ENCODE measurements around the gene MEAK7. TPM values are rescaled to one million over a fixed set of nuclear protein-coding genes. Genes with fewer than 3 reads are reported as not detected.
A peak's percentile ranks its signal among the peaks of the same experiment; 100 is the strongest.

Gene MEAK7
- total and polyA plus RNA-seq, 7 donors: 2.2 to 7.1 (median 2.8) TPM

DNA sequence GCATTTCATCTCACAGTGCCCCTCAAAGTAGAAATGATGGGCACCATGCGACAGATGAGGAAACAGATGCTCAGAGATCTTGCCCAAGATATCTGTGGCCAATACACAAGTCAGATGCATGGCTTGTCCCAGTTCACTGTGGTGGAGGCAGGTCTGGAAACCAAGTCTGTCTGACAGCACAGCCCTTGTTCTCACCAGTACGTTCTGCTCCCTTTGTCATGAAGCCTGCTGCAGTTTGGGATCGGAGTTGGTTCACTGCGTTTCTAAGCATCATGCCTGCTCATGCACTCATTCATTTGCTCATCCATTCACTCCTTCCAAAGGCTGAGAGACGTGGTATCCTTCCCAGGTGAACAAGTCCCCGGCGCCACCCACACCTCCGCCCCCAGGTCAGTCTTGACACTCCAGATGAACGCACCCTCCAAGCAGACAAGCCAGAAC, 27.2 kb upstream of the MEAK7 start:
- no peak overlapping the region for H3K4me3 ChIP-seq
- intact Hi-C loops (cut with DNase I): no loop called here
- TF ChIP-seq CTCF (IDR thresholded peaks at IDR 0.05): no peak
- peaks cover 15% of the 10 kb centered on the region for H3K4me1 ChIP-seq
- DNase-seq (no peak), ATAC-seq (no peak)
- 69 to 80% (median 71%) methylated on average over 9 of the region's 9 CpGs for WGBS, 3 donors
- peak overlapping the region; percentile 65 for H3K27ac ChIP-seq
- H3K9me3 ChIP-seq: peaks cover 5% of the 10 kb centered on the region
- H3K27me3 ChIP-seq (ENCODE audit: insufficient read depth in 3 of 3, low read length in 2 of 3): peaks cover 0 to 15% (median 2%) of the 10 kb centered on the region in 3 donors
- H3K36me3 ChIP-seq (ENCODE audit: insufficient read depth in 1 of 2, low read depth in 1 of 2): no peaks in the 10 kb centered on the region

GRCh38 chr16:84530590-84530989, 26.1 kb upstream of the MEAK7 start:
- Histone ChIP-seq H3K4me1 (peaks cover 15% of the 10 kb centered on the region), H3K27ac (no peak overlapping the region), H3K9me3 (peaks cover 5% of the 10 kb centered on the region), H3K4me3 (no peak overlapping the region), H3K36me3 (ENCODE audit: insufficient read depth in 1 of 2, low read depth in 1 of 2) (no peaks in the 10 kb centered on the region), H3K27me3 (ENCODE audit: insufficient read depth in 3 of 3, low read length in 2 of 3) (peaks cover 0 to 18% (median 2%) of the 10 kb centered on the region in 3 donors)
- intact Hi-C loops (cut with DNase I): no loop called here
- 96 to 99% (median 97%) methylated on average over 5 of the region's 5 CpGs for WGBS, 3 donors
- no peak for ATAC-seq
- TF ChIP-seq CTCF (IDR thresholded peaks at IDR 0.05): no peak
- DNase-seq: no peak

GRCh38 chr16:84529607-84530006, 25.1 kb upstream of the MEAK7 start:
- H3K9me3 ChIP-seq: peaks cover 5% of the 10 kb centered on the region
- WGBS, 3 donors: 97 to 100% (median 100%) methylated on average over 3 of the region's 3 CpGs
- no peak for TF ChIP-seq CTCF (IDR thresholded peaks at IDR 0.05)
- no peak for DNase-seq
- no peak overlapping the region for H3K27ac ChIP-seq
- ATAC-seq: no peak
- H3K27me3 ChIP-seq (ENCODE audit: insufficient read depth in 3 of 3, low read length in 2 of 3): peaks cover 0 to 26% (median 4%) of the 10 kb centered on the region in 3 donors
- H3K36me3 ChIP-seq (ENCODE audit: insufficient read depth in 1 of 2, low read depth in 1 of 2): no peaks in the 10 kb centered on the region
- H3K4me1 ChIP-seq: peaks cover 15% of the 10 kb centered on the region
- no peak overlapping the region for H3K4me3 ChIP-seq
- intact Hi-C loops (cut with DNase I): no loop called here

GRCh38 chr16:84528322-84528721, 23.9 kb upstream of the MEAK7 start:
- peaks cover 0 to 29% (median 9%) of the 10 kb centered on the region in 3 donors for H3K27me3 ChIP-seq (ENCODE audit: insufficient read depth in 3 of 3, low read length in 2 of 3)
- no peak overlapping the region for H3K4me3 ChIP-seq
- no peak for TF ChIP-seq CTCF (IDR thresholded peaks at IDR 0.05)
- intact Hi-C loops (cut with DNase I): no loop called here
- ATAC-seq: no peak
- 88 to 93% (median 92%) methylated on average over 6 of the region's 6 CpGs for WGBS, 3 donors
- no peaks in the 10 kb centered on the region for H3K36me3 ChIP-seq (ENCODE audit: insufficient read depth in 1 of 2, low read depth in 1 of 2)
- peaks cover 15% of the 10 kb centered on the region for H3K4me1 ChIP-seq
- no peak for DNase-seq
- peaks cover 5% of the 10 kb centered on the region for H3K9me3 ChIP-seq
- H3K27ac ChIP-seq: peak overlapping the region; percentile 60

Measured in psoas muscle (tissue), 8 donors.